Peyer's patch (tissue), 4 donors: ENCODE results near the gene ABCA5. TPM values are rescaled to one million over a fixed set of nuclear protein-coding genes. Genes with fewer than 3 reads are reported as not detected.
"Not testable (repeated sequence)": the region's sequence is repeated elsewhere in the genome, so short reads cannot be mapped to it uniquely, and the experiment has no call there.

Experiments
- DNase-seq, 3 donors: peaks; one replicate each; pipeline ENCODE4 v3.0.0-alpha.2; 2017 to 2019
- H3K27ac ChIP-seq, 4 donors: fragments of 200-600 bp; sonication (generic); one replicate each; pipeline ENCODE4 v1.5.1; 2016 to 2019
- H3K27me3 ChIP-seq, 2 donors: fragments of 200-600 bp; sonication (generic); one replicate each; pipeline ENCODE4 v1.5.1; 2019
- H3K36me3 ChIP-seq, 3 donors: fragments of 200-600 bp; sonication (generic); one replicate each; pipeline ENCODE4 v1.5.1; 2016 to 2019
- H3K4me1 ChIP-seq, 4 donors: fragments of 200-600 bp; sonication (generic); one replicate each; pipeline ENCODE4 v1.5.1; 2016 to 2019
- H3K4me3 ChIP-seq, 4 donors: fragments of 200-600 bp; sonication (generic); 1 replicate in 3 of 4; 2 replicates in 1 of 4; pipeline ENCODE4 v1.5.1; 2016 to 2019; ENCODE audit warnings: mild to moderate bottlenecking in 1 of 4
- H3K9me3 ChIP-seq, 4 donors: fragments of 200-600 bp; sonication (generic); one replicate each; pipeline ENCODE4 v1.5.1; 2016 to 2019; ENCODE audit warnings: mild to moderate bottlenecking in 1 of 4
- POLR2A ChIP-seq, 2 donors: fragments of 450-650 bp; IDR thresholded peaks; one replicate each; pipeline ENCODE4 v1.5.1; 2017; ENCODE audit warnings: antibody characterized with exemption in 2 of 2, mild to moderate bottlenecking in 2 of 2, moderate library complexity in 2 of 2
- total RNA-seq, 4 donors: library from RNA; depleted of rRNA; stranded (reverse); fragments of >200 nt; gene quantifications; one replicate each; pipeline ENCODE4 v1.1.0, GENCODE V29; 2016
- TF ChIP-seq, protein P1 (sequence below), 6 experiments: fragments of 450-650 bp in 4 of 6; fragments of 200-600 bp in 2 of 6; sonication (generic) in 1 of 6; IDR thresholded peaks; one replicate each; pipeline ENCODE4 v1.5.1; 2017 to 2019; ENCODE audit warnings: antibody characterized with exemption in 6 of 6, mild to moderate bottlenecking in 3 of 6, moderate library complexity in 1 of 6

The ABCA5 gene
- total RNA-seq, 4 donors from 2014 or later: 25.6 to 239 (median 177) TPM

DNA sequence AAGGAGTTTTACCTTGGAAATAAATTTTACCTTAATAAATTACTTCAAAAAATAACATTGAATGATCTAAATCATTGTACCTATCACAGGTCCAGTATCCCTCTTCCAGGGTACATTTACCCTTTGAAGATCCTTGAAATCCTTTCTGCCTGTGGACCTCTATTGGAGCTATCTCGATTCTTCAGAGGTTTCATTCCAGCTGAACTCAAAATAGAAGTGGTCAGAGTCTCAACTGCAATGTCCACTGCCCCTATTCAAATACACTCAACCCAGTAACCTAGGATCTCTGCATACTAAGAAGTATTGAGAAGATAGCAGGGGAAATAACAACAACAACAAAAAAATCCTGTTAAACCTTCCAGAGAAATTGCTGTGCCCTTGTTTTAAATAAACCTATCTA is 9.3 kb downstream of the ABCA5 start:
- Histone ChIP-seq H3K27me3 (no peaks in the 10 kb centered on the region), H3K9me3 (no peaks in the 10 kb centered on the region), H3K27ac (no peak overlapping the region), H3K4me1 (no peaks in the 10 kb centered on the region), H3K36me3 (peaks cover 0 to 11% (median 0%) of the 10 kb centered on the region in 3 donors), H3K4me3 (no peak overlapping the region)
- TF ChIP-seq, protein P1, sequence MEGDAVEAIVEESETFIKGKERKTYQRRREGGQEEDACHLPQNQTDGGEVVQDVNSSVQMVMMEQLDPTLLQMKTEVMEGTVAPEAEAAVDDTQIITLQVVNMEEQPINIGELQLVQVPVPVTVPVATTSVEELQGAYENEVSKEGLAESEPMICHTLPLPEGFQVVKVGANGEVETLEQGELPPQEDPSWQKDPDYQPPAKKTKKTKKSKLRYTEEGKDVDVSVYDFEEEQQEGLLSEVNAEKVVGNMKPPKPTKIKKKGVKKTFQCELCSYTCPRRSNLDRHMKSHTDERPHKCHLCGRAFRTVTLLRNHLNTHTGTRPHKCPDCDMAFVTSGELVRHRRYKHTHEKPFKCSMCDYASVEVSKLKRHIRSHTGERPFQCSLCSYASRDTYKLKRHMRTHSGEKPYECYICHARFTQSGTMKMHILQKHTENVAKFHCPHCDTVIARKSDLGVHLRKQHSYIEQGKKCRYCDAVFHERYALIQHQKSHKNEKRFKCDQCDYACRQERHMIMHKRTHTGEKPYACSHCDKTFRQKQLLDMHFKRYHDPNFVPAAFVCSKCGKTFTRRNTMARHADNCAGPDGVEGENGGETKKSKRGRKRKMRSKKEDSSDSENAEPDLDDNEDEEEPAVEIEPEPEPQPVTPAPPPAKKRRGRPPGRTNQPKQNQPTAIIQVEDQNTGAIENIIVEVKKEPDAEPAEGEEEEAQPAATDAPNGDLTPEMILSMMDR (IDR thresholded peaks at IDR 0.05): no peak
- TF ChIP-seq POLR2A (IDR thresholded peaks at IDR 0.05): no peak
- DNase-seq: no peak

DNA sequence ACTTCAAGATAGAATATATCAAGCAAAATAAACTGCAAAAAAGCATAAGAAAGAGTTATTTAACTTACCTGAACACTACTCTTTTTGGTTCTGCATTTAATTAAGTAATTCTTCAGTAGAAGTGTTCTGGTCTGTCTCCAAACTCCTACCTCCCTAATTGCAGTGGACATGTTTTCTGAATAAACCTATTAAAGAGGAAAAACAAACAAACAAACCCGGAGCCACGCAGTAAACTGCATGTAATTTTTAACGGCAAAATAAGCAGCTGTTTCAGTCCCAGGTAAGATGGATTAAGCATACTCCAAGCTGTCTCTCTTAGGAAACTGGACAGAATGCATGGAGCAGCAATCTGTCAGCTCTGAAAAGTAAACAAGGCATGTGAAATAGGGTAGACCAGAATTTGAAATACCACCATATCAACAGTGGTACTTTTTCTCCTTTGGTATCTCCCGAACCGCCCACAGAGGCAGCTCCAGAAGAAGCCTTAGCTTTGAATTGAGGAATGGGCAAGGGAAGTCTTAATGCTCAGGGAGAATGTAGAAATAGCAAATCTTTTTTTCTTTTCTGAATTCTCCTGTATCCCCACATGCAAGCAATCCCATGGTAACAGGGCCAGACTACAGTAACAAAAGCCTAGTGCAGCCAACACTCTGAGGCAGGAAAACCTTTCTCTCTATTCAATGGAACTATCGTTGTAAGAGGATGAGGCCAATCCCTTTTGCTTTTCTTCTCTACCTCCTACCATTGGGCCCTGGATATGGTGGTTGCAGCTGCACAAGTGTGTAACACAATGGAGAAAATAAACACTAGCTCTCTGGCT is 12.5 kb downstream of the ABCA5 start:
- Histone ChIP-seq H3K4me1 (no peaks in the 10 kb centered on the region), H3K4me3 (no peak overlapping the region), H3K27ac (no peak overlapping the region), H3K36me3 (peaks cover 0 to 16% (median 0%) of the 10 kb centered on the region in 3 donors), H3K9me3 (no peaks in the 10 kb centered on the region), H3K27me3 (no peaks in the 10 kb centered on the region)
- no peak for DNase-seq
- TF ChIP-seq, protein P1 (IDR thresholded peaks at IDR 0.05): no peak
- TF ChIP-seq POLR2A (IDR thresholded peaks at IDR 0.05): no peak

DNA sequence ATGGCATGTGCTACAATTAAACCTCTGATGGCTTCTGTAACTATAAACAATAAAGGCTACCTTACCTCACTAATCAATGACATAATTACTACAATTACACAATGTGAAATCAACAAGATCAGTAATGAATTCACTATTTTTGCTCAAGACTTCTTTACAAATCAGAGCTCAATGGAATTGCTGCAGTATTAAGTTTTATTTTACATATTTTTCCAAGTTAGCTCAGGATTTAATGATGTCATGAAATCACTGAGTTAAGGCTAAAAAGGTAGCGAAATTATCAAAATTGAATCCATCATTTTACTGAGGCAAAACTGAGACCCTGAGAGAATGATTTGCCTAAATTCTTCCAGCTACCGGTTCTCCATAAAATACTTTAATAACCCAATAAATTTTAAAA is 21.8 kb downstream of the ABCA5 start:
- Histone ChIP-seq H3K27ac (no peak overlapping the region), H3K9me3 (no peaks in the 10 kb centered on the region), H3K27me3 (no peaks in the 10 kb centered on the region), H3K4me1 (no peaks in the 10 kb centered on the region), H3K36me3 (peaks cover 0 to 38% (median 0%) of the 10 kb centered on the region in 3 donors), H3K4me3 (no peak overlapping the region)
- TF ChIP-seq, protein P1 (IDR thresholded peaks at IDR 0.05): no peak
- TF ChIP-seq POLR2A (IDR thresholded peaks at IDR 0.05): no peak
- DNase-seq: no peak

DNA sequence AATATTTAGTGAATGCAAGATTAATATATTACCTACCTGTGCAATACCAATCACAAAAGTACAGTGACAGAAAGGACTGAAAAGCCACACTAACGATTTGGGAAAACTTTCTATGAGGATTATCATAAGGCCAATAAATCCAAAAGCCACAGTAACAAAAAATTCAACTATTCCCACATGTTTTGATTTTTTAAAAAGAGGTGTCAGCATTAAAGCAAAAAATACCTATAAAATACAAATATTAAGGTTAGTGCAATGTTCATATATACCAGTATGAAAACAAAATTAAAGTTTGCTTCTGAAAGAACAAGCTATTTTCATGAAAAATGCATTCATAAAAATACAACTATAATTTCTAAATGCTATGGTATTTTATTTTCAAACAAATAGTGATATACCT is 24.3 kb downstream of the ABCA5 start:
- H3K27me3 ChIP-seq: no peaks in the 10 kb centered on the region
- TF ChIP-seq, protein P1 (IDR thresholded peaks at IDR 0.05): no peak
- no peak for TF ChIP-seq POLR2A (IDR thresholded peaks at IDR 0.05)
- H3K4me3 ChIP-seq: no peak overlapping the region
- H3K9me3 ChIP-seq: no peaks in the 10 kb centered on the region
- H3K4me1 ChIP-seq: no peaks in the 10 kb centered on the region
- no peak for DNase-seq
- peaks cover 0 to 26% (median 0%) of the 10 kb centered on the region in 3 donors for H3K36me3 ChIP-seq
- no peak overlapping the region for H3K27ac ChIP-seq

DNA sequence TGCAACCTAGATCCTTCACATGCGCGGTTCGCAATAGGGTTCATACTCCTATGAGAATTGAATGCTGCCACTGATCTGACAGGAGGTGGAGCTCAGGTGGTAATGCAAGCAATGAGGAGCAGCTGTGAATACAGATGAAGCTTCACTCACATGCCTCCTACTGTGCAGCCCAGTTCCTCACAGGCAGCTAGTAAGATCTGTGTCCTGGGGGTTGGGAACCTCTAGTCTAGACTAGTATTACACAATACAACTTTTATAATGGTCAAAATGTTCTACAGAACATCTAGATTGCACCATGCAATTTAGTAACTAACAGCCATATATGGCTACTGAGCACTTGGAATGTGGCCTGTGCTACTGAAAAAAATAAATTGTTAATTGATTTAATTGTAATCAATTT is 26.7 kb downstream of the ABCA5 start:
- Histone ChIP-seq H3K36me3 (peaks cover 0 to 44% (median 0%) of the 10 kb centered on the region in 3 donors), H3K27me3 (no peaks in the 10 kb centered on the region), H3K4me3 (no peak overlapping the region), H3K9me3 (no peaks in the 10 kb centered on the region), H3K4me1 (no peaks in the 10 kb centered on the region), H3K27ac (no peak overlapping the region)
- no peak for DNase-seq
- TF ChIP-seq, protein P1 (IDR thresholded peaks at IDR 0.05): no peak
- no peak for TF ChIP-seq POLR2A (IDR thresholded peaks at IDR 0.05)

DNA sequence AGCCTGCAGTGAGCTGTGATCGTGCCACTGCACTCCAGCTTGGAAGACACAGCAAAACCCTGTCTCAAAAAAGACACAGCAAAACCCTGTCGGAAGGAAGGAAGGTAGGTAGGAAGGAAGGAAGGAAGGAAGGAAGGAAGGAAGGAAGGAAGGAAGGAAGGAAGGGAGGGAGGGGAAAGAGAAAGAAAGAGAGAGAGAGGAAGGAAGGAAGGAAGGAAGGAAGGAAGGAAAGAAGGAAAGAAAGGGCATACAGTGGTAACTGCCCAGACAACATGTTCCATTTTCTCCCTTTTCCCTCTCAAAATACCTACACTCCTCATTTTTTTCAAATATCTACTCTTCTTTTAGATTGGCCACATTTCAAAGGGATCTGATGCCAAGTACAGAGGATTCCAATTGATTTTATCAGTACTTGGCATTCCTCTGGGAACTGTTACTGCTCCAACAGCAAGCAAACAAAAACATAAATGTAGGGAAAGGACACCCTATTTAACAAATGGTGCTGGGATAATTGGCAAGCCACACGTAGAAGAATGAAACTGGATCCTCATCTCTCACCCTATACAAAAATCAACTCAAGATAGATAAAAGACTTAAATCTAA is 28.7 kb downstream of the ABCA5 start:
- DNase-seq, H3K27ac ChIP-seq, H3K9me3 ChIP-seq, H3K27me3 ChIP-seq, H3K4me1 ChIP-seq, H3K4me3 ChIP-seq: not testable (repeated sequence)
- H3K36me3 ChIP-seq: peaks cover 0 to 49% (median 0%) of the 10 kb centered on the region in 3 donors
